ENCODE results near the gene TRMT10C.
A peak's percentile ranks its signal among the peaks of the same experiment; 100 is the strongest.
"Not testable (repeated sequence)": the region's sequence is repeated elsewhere in the genome, so short reads cannot be mapped to it uniquely, and the experiment has no call there.

Gene TRMT10C

GRCh38 chr3:101548527-101549105 lies 13.1 kb upstream of the TRMT10C start:
- no peak for DNase-seq (ENCODE audit: low spot score)

- DNase-seq (ENCODE audit: low spot score) = no peak
Measured at GRCh38 chr3:101549473-101549872, 12.2 kb upstream of the TRMT10C start.

GRCh38 chr3:101551359-101552081 lies 10.1 kb upstream of the TRMT10C start:
- DNase-seq (ENCODE audit: low spot score) = not testable (repeated sequence)

GRCh38 chr3:101553381-101553780 lies 8.3 kb upstream of the TRMT10C start:
- not testable (repeated sequence) for DNase-seq (ENCODE audit: low spot score)

- DNase-seq (ENCODE audit: low spot score) = no peak
Measured at GRCh38 chr3:101556064-101556463, 5.6 kb upstream of the TRMT10C start.

- no peak for DNase-seq (ENCODE audit: low spot score)
Measured at GRCh38 chr3:101567528-101568317, 6.1 kb downstream of the TRMT10C start.

GRCh38 chr3:101571028-101571895 lies 9.6 kb downstream of the TRMT10C start:
- no peak for DNase-seq (ENCODE audit: low spot score)

GRCh38 chr3:101573449-101574387 lies 12.1 kb downstream of the TRMT10C start, which contains the start of gene PCNP:
Gene PCNP (plus strand): TSS chr3:101574180. CDS start chr3:101574216, 36 bp downstream.
- DNase-seq (ENCODE audit: low spot score) = peak; percentile 99

GRCh38 chr3:101574388-101575112 lies 12.9 kb downstream of the TRMT10C start:
- peak; percentile 63 for DNase-seq (ENCODE audit: low spot score)

- DNase-seq (ENCODE audit: low spot score) = no peak
Measured at GRCh38 chr3:101577286-101577685, 15.6 kb downstream of the TRMT10C start.

GRCh38 chr3:101588616-101589015 lies 26.9 kb downstream of the TRMT10C start:
- DNase-seq (ENCODE audit: low spot score) = no peak

- no peak for DNase-seq (ENCODE audit: low spot score)
Measured at GRCh38 chr3:101591071-101591470, 29.4 kb downstream of the TRMT10C start.

- no peak for DNase-seq (ENCODE audit: low spot score)
Measured at GRCh38 chr3:101602731-101603130, 41.1 kb downstream of the TRMT10C start.

- no peak for DNase-seq (ENCODE audit: low spot score)
Measured at GRCh38 chr3:101603184-101603583, 41.5 kb downstream of the TRMT10C start.

GRCh38 chr3:101605398-101605797 lies 43.7 kb downstream of the TRMT10C start:
- DNase-seq (ENCODE audit: low spot score) = not testable (repeated sequence)

- no peak for DNase-seq (ENCODE audit: low spot score)
Measured at GRCh38 chr3:101611023-101611422, 49.4 kb downstream of the TRMT10C start.

- not testable (repeated sequence) for DNase-seq (ENCODE audit: low spot score)
Measured at GRCh38 chr3:101613014-101613413, 51.3 kb downstream of the TRMT10C start.

- no peak for DNase-seq (ENCODE audit: low spot score)
Measured at GRCh38 chr3:101615525-101615924, 53.9 kb downstream of the TRMT10C start.

Data from kidney tubule cell (primary cell).